ENCODE data around the gene HSF4.

The HSF4 gene

DNA sequence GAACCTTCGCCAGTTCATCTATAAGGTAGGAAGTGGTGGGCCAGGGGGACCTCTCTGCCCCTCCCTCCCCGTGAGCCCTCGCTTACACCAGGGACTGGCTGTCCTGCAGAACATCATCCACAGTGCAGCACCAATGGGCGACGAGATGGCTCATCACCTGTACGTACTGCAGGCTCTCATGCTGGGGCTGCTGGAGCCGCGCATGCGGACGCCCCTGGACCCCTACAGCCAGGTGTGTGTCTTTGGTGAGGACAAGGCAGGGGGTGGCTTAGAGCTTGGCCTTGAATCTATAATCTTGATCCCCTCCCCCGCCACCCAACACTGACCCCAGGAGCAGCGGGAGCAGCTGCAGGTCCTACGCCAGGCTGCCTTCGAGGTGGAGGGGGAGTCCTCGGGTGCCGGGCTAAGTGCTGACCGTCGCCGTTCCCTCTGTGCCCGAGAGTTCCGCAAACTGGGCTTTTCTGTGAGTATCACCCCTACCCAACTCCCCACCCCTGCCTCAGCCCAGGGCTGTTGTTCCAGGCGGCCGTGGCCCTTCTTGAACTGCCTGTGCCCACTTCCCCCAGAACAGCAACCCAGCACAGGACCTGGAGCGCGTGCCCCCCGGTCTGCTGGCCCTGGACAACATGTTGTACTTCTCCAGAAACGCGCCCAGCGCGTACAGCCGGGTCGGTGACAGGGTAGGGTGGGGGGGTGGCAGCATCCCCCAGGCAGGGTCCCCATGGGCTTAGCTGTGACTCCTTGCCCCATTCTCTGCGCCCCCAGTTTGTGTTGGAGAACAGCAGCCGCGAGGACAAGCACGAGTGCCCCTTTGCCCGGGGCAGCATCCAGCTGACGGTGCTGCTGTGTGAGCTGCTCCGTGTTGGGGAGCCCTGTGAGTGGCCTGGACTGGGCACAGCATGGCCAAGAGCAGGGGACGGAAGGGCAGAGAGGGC is 37.1 kb downstream of the HSF4 start:
- DNase-seq (ENCODE audit: low spot score): no peak

DNA sequence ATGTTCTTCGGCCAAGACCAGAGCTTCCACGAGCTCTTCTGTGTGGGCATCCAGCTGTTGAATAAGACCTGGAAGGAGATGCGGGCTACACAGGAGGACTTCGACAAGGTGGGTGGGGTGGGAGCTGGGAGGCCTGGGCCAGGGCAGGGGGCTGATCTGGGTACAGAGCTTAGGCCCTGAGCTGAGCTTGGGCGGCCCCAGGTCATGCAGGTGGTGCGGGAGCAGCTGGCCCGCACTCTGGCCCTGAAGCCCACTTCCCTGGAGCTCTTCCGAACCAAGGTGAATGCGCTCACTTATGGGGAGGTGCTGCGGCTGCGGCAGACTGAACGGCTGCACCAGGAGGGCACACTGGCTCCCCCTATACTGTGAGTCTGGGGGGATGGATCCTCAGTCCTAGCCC is 37.9 kb downstream of the HSF4 start:
- DNase-seq (ENCODE audit: low spot score): no peak

DNA sequence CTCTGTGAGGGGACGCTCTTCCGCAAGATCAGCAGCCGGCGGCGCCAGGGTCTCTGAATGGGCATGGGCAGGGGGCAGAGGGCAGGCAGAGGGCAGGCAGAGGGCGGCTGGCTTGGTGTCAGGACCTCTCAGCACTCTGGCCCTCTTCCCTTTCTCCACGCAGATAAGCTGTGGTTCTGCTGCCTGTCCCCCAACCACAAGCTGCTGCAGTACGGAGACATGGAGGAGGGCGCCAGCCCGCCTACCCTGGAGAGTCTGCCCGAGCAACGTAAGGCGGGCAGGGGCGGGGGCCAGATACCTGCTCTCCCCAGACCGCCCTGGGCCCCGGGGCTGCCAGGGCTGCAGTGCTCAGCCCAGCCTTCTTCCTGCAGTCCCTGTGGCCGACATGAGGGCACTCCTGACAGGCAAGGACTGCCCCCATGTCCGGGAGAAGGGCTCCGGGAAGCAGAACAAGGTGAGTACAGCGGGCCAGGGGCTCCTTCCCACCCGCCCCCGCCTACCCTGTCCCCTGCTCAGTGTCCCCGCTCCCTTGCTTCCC is 38.5 kb downstream of the HSF4 start:
- no peak for DNase-seq (ENCODE audit: low spot score)

DNA sequence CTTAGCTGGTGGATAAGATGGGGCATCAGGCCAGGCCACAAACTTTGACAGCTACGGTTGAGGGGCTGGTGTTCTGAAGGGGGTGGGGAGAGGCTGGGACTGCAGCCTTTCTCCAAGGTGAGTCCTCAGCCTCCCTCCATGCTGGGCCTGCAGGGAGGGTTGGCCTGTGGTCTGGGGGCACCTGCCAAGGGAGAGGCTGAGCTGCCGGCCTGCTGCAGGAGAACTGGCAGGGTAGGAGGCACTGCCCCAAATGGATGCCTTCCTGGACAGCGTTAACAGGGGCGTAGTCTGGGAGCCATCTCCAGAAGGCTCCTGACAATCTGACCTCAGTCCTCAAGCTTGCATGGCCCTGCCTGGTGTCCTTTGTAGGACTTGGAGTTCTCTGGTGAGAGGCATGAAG is 39.5 kb downstream of the HSF4 start:
- no peak for DNase-seq (ENCODE audit: low spot score)

DNA sequence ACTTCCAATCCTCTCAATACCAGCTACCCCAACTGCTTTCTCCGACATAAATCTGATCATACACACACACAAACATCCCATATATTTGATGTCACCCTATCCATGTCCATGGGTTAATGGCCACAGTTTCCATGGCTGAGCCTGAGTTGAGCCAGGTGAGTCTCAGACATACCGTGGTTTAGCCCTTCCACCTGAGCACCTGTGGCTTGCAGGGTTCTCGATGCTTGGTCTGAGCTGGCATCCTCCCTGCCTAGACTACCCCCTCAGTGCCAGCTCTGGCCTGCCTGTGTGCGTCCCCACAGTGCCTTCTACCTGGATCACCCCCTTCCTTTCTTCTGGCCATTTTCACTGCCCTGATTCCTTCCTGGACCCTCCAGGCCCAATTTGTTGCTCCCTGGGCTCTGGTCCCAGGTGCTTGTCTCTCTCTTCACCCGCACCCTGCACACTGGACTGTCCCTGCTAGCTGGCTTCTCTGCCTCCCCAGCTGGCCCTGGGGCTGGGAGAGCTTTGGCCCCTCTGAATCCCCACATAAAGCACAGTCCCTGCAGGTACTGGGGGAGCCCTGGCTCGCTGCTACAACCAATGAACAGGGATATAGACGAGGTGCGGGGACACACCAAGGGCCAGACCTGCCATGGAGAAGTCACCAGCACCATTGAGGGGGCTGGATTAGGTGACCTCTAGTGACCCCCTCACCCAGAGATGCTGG is 41.7 kb downstream of the HSF4 start:
- DNase-seq (ENCODE audit: low spot score): no peak

DNA sequence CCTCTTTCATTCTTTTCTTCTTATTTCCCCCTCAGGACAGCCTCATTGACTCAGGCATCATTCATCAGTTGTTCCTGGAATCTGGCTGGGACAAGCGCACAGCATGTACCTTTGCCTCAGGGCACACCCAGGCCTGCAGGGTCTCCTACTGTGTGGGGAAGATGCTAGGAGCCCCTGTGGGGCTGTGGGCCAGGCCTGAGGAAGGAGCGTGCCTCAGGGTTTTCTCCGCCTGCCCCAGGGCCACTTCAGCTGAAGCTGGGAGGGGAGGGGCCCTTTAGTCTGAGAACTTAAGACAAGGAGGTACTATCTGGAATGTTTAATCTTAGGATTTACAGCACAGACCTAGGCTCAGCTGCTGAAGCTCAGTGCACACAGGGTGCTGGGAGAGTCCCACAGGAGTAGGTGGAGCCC is 42.3 kb downstream of the HSF4 start:
- no peak for DNase-seq (ENCODE audit: low spot score)

DNA sequence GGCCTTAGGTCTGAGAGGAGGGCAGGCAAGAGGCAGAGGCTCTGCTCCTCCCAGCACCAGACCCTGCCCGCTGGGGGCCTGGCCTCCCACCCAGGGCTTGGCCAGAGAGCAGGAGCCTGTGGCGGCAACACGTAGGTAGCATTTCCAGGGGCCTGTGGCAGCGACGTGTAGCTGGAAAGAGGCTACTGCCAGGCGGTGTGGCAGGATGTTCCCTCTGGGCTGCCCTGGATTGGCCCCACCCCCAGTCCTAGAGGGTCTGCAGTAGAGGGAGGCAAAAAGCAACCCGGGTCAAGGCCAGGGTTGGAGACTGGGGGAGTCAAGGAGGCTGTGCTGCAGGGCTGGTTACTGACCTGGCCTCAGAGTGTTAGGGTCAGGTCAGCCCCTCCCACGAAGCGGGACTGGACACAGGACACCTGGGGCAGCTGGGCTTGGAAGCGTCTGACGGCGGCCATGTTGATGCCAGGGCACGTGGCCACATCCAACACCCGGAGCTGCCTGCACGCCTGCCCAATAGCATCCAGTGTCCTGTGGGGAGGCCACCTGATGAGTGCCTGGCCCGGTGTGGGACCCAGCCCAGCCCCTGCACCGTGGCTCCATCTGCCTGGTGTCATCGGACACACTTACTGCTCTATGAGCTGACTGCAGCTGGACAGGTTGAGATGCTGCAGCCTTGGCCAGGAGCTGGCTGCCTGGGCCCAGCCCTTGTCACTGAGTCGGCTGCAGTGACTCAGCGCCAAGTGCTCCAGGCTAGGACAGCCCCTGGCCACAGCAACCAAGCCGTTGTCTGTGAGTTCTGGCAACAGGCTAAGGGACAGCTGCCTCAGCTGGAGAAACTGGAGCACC is 42.9 kb downstream of the HSF4 start:
- peak; percentile 81 for DNase-seq (ENCODE audit: low spot score)

DNA sequence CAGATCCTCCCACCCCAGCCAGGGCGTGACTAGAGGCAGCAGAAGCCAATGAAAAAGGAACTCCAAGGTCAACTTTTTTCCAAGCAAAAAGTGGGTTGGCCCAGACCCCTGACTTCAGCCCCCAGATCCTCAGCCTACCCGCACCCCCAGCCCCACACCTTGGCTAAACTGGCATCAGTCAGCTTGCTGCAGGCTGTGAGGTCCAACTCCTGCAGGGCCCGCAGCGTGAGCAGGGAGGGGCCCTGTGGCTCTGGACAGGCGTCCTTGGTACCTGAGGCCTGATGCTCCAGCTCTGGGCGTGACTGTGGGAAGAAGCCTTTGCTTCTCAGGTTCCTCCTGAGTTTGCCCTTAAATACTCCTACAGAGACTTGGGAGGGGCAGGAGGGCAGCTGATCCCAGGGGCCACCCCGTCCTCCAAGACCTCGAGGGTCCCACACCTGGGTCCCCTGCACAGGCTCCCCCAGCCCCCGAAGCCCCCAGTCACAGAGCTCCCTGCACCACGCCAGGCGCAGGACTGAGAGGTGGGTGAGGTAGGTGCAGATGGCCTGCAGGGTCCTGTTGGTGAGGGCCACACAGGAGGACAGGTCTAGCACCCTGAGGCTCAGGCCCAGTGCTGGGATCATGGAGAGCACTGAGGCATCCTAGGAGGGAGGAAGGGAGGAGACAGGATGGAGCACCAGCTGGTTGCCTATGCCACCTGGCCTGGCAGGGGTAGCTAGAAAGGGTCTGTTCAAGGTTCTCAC is 43.8 kb downstream of the HSF4 start:
- no peak for DNase-seq (ENCODE audit: low spot score)

DNA sequence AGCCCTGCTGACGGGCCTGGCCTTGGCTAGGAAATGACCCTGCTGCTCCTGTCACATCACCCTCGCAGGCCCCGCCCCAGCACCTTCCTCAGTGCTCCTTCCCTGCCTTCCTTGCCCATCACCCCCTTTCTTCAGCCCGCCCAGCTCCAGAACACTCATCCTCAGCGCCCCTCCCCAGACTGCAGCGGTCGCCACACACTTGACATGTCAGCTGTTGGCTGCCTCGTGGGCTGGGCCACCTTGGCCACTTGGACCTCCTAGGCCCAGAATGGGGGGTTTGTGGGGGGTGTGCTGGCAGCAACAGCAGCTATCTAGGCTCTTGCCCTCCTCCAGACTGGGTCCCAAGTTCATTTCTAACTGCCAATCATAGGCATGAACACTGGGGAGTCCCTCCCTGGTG is 45.0 kb downstream of the HSF4 start:
- no peak for DNase-seq (ENCODE audit: low spot score)

DNA sequence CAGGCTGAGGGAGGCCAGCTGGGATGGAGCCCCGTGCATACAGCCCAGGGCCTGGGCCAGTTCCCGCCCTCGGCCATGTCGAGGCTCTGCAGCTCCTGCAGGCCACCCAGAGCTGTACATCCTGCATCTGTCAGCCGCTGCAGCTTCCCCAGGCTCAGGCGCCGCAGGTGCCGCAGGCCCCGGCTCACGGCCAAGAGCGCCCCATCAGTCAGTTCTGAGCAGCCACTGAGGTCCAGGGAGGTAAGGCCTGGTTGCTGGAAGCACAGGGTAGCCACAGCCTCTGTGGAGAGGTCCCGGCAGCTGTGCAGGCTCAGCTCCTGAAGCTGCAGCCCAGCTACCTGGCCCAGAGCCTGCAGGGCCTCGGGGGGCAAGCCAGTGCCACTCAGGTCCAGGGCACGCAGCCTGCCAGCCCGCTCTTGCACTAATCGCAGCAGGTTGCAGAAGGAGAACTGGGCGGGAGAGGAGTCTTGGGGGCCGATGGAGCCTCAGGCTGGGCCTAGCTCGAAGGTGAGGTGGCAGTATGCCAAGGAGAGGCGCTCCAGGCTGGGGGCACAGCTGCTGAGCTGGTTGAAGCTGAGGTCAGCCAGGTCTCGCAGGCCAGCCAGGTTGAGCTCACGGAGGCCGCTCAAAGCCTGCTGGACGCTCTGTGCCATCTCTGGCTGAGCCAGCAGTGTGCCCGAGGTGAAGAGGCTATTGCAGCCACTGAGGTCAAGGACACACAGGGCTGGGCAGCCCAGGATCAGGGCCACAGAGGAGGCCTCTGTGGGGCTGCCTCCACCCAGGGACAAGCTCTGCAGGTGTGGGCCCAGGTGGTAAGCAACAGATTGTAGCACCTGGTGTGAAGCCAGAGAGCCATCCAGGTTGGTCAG is 45.8 kb downstream of the HSF4 start:
- no peak for DNase-seq (ENCODE audit: low spot score)

DNA sequence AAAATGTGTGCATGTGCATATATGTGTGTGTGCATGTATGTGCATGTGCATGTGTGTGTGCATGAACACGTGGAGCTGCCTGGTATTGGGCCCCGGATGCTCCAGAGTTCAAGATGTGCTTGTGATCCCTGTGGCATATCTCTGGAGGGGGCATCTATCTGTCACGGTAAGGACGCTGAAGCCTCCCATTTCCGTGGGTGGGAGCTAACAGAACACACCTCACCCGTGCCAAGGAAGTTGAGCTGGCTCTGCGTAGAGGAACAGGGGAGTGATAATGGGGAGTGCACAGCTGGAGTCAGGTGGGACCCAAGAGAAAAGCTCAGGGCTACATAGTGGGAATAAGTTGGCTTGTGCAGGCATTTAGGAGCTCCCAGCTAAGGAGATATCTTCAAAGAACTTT is 47.1 kb downstream of the HSF4 start:
- DNase-seq (ENCODE audit: low spot score): no peak

DNA sequence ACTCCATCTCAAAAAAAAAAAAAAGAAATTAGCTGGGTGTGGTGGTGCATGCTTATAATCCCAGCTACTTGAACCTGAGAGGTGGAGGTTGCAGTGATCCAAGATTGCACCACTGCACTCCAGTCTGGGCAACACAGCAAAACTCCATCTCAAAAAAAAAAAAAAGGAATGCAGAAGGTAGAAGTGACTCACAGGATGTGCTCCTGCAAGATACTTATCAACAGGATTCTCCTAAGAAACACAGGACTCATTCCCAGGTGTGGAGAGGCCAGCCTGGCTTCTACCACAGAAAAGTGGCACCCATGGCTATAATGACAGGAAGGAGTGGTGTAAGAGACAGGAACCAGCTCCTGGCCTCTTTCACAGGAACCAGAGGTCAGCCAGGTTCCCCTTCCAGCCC is 48.2 kb downstream of the HSF4 start:
- no peak for DNase-seq (ENCODE audit: low spot score)

DNA sequence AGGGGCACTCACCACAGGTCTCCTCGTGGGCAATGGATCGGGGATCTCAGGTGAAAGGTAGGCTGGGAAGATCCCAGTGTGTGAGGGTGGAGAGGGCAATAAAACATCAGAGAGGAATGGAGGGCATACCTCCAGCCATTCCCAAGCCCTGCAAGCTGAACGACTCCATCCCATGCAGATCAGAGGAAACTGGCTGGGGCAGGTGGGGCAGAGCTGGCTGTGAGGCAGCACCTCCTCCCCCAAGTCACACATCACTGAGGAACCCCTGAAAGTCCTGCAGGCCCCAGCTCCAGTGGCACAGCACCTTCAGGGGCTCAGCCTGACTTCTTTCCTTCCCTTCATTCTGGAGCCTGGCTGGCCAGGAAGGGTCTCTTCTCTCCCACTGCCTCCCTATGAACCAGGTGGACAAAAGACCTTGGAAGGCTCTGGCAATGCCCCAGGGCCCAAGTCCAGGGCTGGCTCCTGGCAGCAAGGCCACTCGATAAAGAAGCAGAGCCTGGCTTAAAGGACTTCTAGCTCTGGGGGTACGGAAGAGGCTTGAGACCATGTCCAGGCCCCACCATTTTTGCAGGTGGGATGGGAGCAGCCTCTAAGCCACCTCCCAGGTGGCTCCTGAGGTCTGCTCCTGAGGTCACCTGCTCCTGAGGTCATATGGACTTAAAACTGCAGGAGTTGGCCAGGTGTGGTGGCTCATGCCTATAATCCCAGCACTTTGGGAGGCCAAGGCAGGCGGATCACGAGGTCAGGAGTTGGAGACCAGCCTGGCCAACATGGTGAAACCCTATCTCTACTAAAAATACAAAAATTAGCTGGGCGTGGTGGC is 48.9 kb downstream of the HSF4 start:
- DNase-seq (ENCODE audit: low spot score): no peak

DNA sequence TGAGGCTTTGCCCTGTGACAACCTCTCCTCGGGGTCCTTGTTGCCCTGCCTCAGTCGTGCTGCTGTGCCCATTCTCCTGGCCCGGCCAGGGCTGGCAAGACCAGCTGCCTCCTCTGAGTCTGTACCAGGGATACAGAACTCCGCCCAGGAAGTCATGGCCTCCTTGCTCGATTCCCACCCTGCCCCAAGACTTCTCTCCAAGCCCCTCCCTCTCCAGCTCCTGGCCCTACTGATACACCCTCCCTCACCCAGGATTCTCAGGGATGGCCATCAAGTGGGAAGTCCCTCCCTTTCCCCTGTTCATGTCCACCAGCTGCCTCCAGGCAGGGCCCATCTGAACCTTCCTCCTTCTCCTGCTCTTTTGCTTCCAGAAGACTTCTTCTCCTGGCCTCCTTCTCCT is 51.2 kb downstream of the HSF4 start:
- DNase-seq (ENCODE audit: low spot score): no peak

DNA sequence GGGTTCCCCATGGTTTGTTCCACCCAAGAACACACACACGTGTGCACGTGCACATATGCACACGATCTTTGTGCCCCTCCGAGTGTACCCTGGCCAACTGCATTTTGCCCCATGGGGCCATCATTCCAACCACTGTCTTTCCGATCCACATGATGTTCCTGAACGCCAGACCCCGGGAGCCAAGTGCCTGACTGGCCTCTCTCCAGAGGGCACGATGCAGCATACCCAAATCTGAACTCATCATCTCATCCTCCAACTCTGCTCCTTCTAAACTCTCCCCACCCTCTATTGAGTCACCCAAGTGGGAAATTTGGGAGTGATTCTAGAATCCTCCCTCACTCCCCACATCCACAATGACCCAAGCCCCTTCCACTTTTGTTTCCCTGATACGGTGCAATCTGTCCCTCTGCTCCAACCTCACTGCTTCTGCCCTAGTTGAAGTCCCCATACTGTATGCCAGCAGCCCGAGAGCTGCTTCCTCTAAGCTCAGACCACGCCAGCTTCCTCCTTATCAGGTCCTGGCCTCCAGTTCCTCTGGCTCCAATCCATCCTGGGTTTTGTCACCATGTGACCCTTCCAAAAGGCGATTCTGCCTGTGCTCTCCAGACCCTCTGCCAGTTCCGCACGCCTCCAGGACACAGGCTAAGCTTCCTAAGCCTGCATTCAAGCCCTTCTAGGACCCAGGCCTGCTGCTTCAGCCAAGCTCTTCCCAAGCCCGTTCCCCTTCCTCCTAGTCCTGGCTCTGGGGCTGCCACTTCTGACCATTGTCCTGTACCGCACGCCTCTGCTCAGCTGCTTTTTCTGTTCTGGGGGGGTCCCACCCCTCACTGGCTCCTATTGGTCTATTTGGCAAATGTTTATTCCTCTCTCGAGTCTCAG is 52.3 kb downstream of the HSF4 start:
- no peak for DNase-seq (ENCODE audit: low spot score)
